Prostate gland (tissue), 2 donors: ENCODE measurements around the gene ITGAX.

Experiments
- POLR2A ChIP-seq: fragments of 450-650 bp; IDR thresholded peaks from one replicate; pipeline ENCODE4 v1.6.1; 2016; ENCODE audit warnings: antibody characterized with exemption, mild to moderate bottlenecking
- POLR2AphosphoS5 ChIP-seq: sonication (generic); formaldehyde crosslinking; IDR thresholded peaks from one replicate; pipeline ENCODE4 v1.6.1; 2017; ENCODE audit warnings: antibody characterized with exemption
- TF ChIP-seq, protein P1 (sequence below), 4 experiments: fragments of 200-600 bp in 2 of 4; fragments of 450-650 bp in 2 of 4; sonication (generic) in 2 of 4; IDR thresholded peaks; 1 replicate in 3 of 4; 2 replicates in 1 of 4; pipeline ENCODE4 v1.5.1; 2016 to 2019; ENCODE audit warnings: antibody characterized with exemption in 4 of 4, mild to moderate bottlenecking in 2 of 4, moderate library complexity in 2 of 4

DNA sequence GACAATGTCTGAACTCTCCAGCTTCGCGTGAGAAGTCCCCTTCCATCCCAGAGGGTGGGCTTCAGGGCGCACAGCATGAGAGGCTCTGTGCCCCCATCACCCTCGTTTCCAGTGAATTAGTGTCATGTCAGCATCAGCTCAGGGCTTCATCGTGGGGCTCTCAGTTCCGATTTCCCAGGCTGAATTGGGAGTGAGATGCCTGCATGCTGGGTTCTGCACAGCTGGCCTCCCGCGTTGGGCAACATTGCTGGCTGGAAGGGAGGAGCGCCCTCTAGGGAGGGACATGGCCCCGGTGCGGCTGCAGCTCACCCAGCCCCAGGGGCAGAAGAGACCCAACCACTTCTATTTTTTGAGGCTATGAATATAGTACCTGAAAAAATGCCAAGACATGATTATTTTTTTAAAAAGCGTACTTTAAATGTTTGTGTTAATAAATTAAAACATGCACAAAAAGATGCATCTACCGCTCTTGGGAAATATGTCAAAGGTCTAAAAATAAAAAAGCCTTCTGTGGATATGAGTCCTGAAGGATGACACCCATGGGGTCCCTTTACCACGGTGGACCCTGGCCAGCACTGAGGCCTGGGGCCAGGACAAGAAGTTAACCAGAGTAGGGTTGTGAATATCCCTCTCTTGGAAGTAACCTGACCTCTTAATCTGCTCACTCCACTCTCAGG, 27.6 kb downstream of the ITGAX start:
- TF ChIP-seq, protein P1, sequence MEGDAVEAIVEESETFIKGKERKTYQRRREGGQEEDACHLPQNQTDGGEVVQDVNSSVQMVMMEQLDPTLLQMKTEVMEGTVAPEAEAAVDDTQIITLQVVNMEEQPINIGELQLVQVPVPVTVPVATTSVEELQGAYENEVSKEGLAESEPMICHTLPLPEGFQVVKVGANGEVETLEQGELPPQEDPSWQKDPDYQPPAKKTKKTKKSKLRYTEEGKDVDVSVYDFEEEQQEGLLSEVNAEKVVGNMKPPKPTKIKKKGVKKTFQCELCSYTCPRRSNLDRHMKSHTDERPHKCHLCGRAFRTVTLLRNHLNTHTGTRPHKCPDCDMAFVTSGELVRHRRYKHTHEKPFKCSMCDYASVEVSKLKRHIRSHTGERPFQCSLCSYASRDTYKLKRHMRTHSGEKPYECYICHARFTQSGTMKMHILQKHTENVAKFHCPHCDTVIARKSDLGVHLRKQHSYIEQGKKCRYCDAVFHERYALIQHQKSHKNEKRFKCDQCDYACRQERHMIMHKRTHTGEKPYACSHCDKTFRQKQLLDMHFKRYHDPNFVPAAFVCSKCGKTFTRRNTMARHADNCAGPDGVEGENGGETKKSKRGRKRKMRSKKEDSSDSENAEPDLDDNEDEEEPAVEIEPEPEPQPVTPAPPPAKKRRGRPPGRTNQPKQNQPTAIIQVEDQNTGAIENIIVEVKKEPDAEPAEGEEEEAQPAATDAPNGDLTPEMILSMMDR (IDR thresholded peaks at IDR 0.05), result peak in 2 of 4 experiments; percentile 22 to 52
- no peak for TF ChIP-seq POLR2A
- TF ChIP-seq POLR2AphosphoS5, result no peak
